Mesangial cell (primary cell): ENCODE measurements around the gene P2RY2. TPM values are rescaled to one million over a fixed set of nuclear protein-coding genes. Genes with fewer than 3 reads are reported as not detected.

Experiments used
- total RNA-seq: library from RNA; depleted of rRNA; stranded (reverse); fragments of >200 nt; gene quantifications from 2 replicates; pipeline ENCODE4 v1.2.3, GENCODE V29; 2015

The P2RY2 gene
- total RNA-seq: 0.98 and 1.5 TPM in 2 replicates

DNA sequence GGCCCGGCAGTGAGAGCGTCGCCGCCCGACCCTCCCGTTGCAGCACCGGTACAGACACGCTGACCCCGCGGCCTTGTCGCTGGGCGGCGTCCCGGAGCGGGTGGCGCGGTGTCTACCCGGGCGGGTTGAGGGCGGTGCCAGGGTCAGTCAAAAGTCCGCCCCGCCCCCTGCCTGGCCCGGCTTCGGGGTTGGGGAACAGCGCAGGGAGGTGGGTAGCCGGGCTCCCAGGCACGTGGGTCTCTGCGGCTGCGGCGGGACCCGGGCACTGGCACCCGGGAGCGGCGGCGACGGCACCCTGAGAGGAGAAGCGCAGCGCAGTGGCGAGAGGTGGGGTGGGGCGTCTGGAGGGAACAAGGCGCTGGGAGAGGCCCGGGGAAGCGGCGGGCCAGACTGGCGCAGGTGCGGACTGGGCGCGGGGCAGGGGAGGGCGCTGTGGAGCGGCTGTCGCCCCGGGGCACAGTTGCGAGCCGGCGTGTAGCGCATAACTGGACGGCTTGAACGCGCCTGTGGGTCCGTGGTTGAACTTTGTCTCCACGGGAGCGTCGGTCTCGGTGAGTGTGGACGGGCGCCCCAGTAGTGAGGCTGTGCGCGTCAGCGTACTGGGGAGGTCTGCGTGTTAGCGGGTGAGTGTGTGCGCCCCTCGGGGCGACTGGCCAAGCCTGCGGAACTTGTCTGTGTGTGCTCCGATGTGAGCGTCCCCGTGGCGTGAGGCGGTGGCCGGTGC, at the start of gene P2RY2:
TSS of gene P2RY2 (plus strand) at position 176 of the 724 bp plus-strand sequence. CDS start 15,879 bp downstream, outside the sequence.

DNA sequence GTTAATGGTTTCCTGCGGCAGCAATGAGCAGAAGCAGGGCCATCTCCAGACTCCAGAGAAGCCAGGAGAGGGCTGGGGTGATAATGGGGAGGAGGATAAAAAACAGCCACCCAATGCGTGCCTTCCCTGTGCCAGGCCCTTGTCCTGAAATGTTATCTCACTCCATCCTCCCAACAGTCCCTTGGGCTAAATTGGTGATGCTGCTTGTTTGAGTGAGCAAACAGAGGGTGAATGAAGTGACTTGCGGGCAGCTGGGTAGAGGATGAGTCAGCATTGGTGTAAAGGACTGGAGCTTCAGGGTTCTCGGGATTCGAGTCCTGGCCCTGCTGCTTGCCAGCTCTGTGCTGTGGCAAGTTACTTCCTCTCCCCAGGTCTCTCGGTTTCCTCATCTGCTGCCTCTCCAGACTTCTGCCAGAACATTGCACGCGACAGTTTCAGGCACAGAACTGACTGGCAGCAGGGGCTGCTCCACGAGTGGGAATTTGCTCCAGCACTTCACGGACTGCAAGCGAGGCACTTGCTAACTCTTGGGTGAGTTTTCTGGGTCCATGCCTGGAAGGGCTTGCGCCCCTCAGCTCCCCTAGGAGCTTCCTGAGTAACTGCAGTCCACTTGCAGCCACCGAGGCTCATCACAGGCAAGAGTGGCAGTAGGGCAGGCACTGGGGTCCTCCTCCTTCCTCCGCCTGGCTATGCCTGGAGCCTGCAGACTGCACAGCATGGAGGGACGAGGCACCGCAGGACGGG, 54.0 kb downstream of the P2RY2 start, which contains the start of gene P2RY6:
TSS of gene P2RY6 (plus strand) at position 403 of the 744 bp plus-strand sequence. CDS start 24,181 bp downstream, outside the sequence.

Other genes starting within 250 kb of the P2RY2 start
- 6.5 and 6.7 TPM in 2 replicates for gene FCHSD2, start 76.0 kb upstream of the P2RY2 start, total RNA-seq
- 1.3 and 9.1 TPM in 2 replicates for gene P2RY6, start 54.1 kb downstream of the P2RY2 start, total RNA-seq
- gene ARHGEF17, start 90.0 kb downstream of the P2RY2 start, total RNA-seq: 24.0 and 78.7 TPM in 2 replicates
- gene RELT, start 158.1 kb downstream of the P2RY2 start, total RNA-seq: 2.3 and 7.3 TPM in 2 replicates